OCI-LY7 (cell line): ENCODE results near the gene SORCS3.

Source experiments
- EZH2phosphoT487 ChIP-seq: fragments of 200-600 bp; sonication (generic); IDR thresholded peaks from 2 replicates; pipeline ENCODE4 v1.6.1; 2018; ENCODE audit warnings: low read depth, borderline replicate concordance, mild to moderate bottlenecking, mixed run types, antibody characterized with exemption, low read length, moderate library complexity, mixed read lengths
- TF ChIP-seq, protein P1 (sequence below): fragments of 200-600 bp; sonication (generic); conservative IDR thresholded peaks from 2 replicates; pipeline ENCODE4 v1.5.1; 2014; ENCODE audit warnings: mild to moderate bottlenecking, antibody characterized with exemption, low read length, moderate library complexity, mixed read lengths

DNA sequence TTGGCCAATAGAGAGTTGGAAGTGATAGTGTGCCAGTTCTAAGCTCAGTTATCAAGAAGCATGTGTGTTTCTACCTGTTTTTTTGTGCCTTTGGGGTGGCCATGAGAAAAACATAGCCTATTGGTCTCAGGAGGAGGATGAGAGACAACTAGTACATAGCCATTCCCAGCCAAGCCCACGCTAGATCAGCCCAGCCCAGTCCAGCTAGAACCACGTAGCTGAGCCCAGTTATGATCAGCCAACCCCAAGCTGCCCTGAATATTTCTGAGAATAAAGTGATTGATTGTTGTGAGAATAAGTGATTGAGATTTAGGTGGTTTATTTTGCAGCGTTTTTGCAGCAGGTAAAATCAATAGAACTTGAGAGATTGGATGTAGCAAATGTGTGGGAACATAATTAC is 15.9 kb downstream of the SORCS3 start:
- TF ChIP-seq, protein P1, sequence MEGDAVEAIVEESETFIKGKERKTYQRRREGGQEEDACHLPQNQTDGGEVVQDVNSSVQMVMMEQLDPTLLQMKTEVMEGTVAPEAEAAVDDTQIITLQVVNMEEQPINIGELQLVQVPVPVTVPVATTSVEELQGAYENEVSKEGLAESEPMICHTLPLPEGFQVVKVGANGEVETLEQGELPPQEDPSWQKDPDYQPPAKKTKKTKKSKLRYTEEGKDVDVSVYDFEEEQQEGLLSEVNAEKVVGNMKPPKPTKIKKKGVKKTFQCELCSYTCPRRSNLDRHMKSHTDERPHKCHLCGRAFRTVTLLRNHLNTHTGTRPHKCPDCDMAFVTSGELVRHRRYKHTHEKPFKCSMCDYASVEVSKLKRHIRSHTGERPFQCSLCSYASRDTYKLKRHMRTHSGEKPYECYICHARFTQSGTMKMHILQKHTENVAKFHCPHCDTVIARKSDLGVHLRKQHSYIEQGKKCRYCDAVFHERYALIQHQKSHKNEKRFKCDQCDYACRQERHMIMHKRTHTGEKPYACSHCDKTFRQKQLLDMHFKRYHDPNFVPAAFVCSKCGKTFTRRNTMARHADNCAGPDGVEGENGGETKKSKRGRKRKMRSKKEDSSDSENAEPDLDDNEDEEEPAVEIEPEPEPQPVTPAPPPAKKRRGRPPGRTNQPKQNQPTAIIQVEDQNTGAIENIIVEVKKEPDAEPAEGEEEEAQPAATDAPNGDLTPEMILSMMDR = no peak
- no peak for TF ChIP-seq EZH2phosphoT487
